Uterus (tissue), 4 donors: ENCODE data around the gene GHRH. TPM values are rescaled to one million over a fixed set of nuclear protein-coding genes. Genes with fewer than 3 reads are reported as not detected.

Experiments
- DNase-seq, 2 donors: peaks; one replicate each; pipeline ENCODE4 v3.0.0-alpha.2; 2019 to 2020
- H3K27ac ChIP-seq, 2 donors: fragments of 200-600 bp; sonication (generic); 1 replicate in 1 of 2; 2 replicates in 1 of 2; pipeline ENCODE4 v1.5.1; 2016 to 2018
- H3K27me3 ChIP-seq, 2 donors: fragments of 200-600 bp; sonication (generic); one replicate each; pipeline ENCODE4 v1.5.1; 2018 to 2019; ENCODE audit warnings: control low read depth in 1 of 2
- H3K36me3 ChIP-seq, 2 donors: fragments of 200-600 bp; sonication (generic); one replicate each; pipeline ENCODE4 v1.5.1; 2019; ENCODE audit warnings: control low read depth in 1 of 2
- H3K4me1 ChIP-seq, 2 donors: fragments of 200-600 bp; sonication (generic); one replicate each; pipeline ENCODE4 v1.5.1; 2018 to 2019; ENCODE audit warnings: control low read depth in 1 of 2
- H3K4me3 ChIP-seq, 2 donors: fragments of 200-600 bp; sonication (generic); 1 replicate in 1 of 2; 2 replicates in 1 of 2; pipeline ENCODE4 v1.5.1; 2018 to 2019; ENCODE audit warnings: mild to moderate bottlenecking in 1 of 2
- H3K9me3 ChIP-seq, 2 donors: fragments of 200-600 bp; sonication (generic); one replicate each; pipeline ENCODE4 v1.5.1; 2019; ENCODE audit warnings: control low read depth in 1 of 2
- POLR2A ChIP-seq, 2 donors: fragments of 450-650 bp; IDR thresholded peaks; one replicate each; pipeline ENCODE4 v1.6.1; 2016; ENCODE audit warnings: antibody characterized with exemption in 2 of 2, mild to moderate bottlenecking in 1 of 2, moderate library complexity in 1 of 2
- intact Hi-C: fragments of 100-400 bp; cut with DNase I; formaldehyde crosslinking; loops from one replicate; pipeline ENCODE4 v1.15.1; 2023; ENCODE audit warnings: low total_unique reads
- total RNA-seq, 4 donors: library from RNA; depleted of rRNA in 3 of 4; stranded (reverse); fragments of >200 nt in 3 of 4; gene quantifications; one replicate each; pipeline versions ENCODE4 v1.1.0 to v1.2.4, GENCODE V29; 2014 to 2023
- TF ChIP-seq, protein P1 (sequence below), 4 experiments: fragments of 200-600 bp in 2 of 4; fragments of 450-650 bp in 2 of 4; sonication (generic) in 2 of 4; IDR thresholded peaks; one replicate each; pipeline ENCODE4 v1.5.1; 2016 to 2019; ENCODE audit warnings: antibody characterized with exemption in 4 of 4, mild to moderate bottlenecking in 2 of 4, moderate library complexity in 1 of 4
- donor health status: DM: yes; HTN: yes; CAD: no.

GHRH gene
- total RNA-seq, 4 donors from 2014 or later, result not detected

DNA sequence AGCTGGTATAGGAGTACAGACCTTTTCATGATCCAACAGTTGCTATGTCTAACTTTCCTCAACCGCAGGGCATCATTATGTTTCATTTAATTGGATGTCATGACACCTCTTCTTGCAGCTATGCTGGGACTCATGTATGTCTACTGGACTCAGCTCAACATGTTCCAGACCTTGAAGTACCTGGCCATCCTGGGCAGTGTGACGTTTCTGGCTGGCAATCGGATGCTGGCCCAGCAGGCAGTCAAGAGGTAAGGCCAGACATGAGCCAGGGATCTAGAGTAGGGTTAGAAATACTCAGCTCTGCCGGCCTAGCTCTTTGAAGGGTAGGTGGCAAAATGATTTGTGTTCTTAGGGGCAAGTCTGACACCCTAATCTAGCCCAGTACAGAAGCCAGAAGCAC, 25.2 kb downstream of the GHRH start:
- H3K36me3 ChIP-seq, result no peaks in the 10 kb centered on the region
- no peak for DNase-seq
- H3K27me3 ChIP-seq, result no peaks in the 10 kb centered on the region
- H3K4me1 ChIP-seq, result no peaks in the 10 kb centered on the region
- H3K9me3 ChIP-seq, result no peaks in the 10 kb centered on the region
- intact Hi-C loops, result no loop called here
- H3K4me3 ChIP-seq, result no peak overlapping the region
- no peak overlapping the region for H3K27ac ChIP-seq
- TF ChIP-seq, protein P1, sequence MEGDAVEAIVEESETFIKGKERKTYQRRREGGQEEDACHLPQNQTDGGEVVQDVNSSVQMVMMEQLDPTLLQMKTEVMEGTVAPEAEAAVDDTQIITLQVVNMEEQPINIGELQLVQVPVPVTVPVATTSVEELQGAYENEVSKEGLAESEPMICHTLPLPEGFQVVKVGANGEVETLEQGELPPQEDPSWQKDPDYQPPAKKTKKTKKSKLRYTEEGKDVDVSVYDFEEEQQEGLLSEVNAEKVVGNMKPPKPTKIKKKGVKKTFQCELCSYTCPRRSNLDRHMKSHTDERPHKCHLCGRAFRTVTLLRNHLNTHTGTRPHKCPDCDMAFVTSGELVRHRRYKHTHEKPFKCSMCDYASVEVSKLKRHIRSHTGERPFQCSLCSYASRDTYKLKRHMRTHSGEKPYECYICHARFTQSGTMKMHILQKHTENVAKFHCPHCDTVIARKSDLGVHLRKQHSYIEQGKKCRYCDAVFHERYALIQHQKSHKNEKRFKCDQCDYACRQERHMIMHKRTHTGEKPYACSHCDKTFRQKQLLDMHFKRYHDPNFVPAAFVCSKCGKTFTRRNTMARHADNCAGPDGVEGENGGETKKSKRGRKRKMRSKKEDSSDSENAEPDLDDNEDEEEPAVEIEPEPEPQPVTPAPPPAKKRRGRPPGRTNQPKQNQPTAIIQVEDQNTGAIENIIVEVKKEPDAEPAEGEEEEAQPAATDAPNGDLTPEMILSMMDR (IDR thresholded peaks at IDR 0.05), result no peak
- TF ChIP-seq POLR2A (IDR thresholded peaks at IDR 0.05), result no peak

DNA sequence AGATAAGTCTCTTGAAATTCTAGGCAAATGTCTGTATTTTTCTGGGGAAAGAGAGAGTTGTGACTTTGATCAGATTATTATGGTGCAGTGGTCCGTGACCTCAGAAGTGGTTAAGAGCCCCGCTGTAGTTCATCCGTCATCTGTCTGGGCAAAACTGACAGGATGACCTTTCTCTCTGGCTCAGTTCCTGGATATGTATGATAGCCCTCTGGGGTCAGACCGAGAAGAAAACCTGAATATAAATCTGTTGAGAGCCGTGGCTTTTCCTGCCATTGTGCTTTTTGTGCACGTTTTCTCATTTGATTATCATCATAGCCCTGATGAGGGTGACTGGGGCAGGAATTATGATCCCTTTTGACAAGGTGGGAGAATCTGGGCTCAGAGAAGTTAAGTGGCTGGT, 26.5 kb downstream of the GHRH start:
- TF ChIP-seq, protein P1 (IDR thresholded peaks at IDR 0.05), result no peak
- no peak for TF ChIP-seq POLR2A (IDR thresholded peaks at IDR 0.05)
- intact Hi-C loops, result no loop called here
- H3K27me3 ChIP-seq, result no peaks in the 10 kb centered on the region
- H3K4me3 ChIP-seq, result no peak overlapping the region
- no peak for DNase-seq
- H3K36me3 ChIP-seq, result no peaks in the 10 kb centered on the region
- H3K9me3 ChIP-seq, result no peaks in the 10 kb centered on the region
- H3K27ac ChIP-seq, result no peak overlapping the region
- no peaks in the 10 kb centered on the region for H3K4me1 ChIP-seq

DNA sequence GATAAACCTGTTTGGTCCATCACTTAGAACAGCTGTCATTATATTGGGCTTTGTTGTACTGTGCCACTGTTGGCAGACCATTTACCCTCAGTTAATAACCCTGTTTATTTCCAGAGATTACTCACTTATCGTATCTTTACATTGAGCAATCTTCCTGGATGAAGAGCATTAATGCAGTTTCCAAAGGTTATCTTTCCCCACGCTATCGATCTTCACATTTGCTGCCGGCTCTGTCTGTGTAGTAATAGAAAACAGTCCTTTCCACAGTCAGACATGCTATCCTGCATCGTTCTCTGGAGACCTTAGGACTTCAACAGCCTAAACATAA, 27.4 kb downstream of the GHRH start:
- no peaks in the 10 kb centered on the region for H3K4me1 ChIP-seq
- H3K36me3 ChIP-seq, result no peaks in the 10 kb centered on the region
- no peak for DNase-seq
- no peaks in the 10 kb centered on the region for H3K27me3 ChIP-seq
- no peak overlapping the region for H3K4me3 ChIP-seq
- H3K27ac ChIP-seq, result no peak overlapping the region
- intact Hi-C loops, result no loop called here
- no peaks in the 10 kb centered on the region for H3K9me3 ChIP-seq
- TF ChIP-seq, protein P1 (IDR thresholded peaks at IDR 0.05), result no peak
- no peak for TF ChIP-seq POLR2A (IDR thresholded peaks at IDR 0.05)

DNA sequence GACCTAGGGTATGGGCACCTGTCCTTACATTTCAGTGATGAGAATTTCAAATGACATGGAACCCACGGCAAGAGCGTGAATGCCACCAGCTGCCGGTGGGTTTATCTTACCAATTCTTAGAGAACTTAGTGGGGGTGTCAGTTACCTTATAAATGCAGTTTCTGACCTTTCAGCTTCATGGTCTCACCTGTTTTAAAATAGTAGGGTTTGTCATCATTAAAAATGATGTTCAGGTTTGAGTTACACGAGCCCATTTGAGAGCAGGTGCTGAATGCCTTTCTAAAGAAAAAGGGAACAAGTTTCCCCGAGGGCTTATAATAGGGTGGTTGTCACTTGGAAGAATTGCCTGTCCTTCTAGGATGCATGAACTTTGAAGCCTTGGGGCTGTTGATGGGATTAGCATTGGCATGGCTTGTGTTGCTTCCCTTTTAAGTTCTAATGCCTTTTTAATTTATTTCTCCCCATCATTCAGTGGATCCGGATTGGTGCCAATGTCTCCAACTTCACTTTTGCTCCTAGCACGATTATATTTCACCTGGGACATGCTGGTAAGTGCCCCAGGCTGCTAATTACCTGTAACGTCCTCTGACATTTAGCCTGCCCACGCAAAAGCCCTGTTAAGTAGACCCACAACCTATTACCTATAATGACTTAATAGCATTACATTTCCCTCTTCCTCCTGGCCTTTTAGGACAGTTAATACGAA, 27.9 kb downstream of the GHRH start:
- no peak for TF ChIP-seq POLR2A (IDR thresholded peaks at IDR 0.05)
- intact Hi-C loops, result no loop called here
- no peaks in the 10 kb centered on the region for H3K4me1 ChIP-seq
- no peak overlapping the region for H3K4me3 ChIP-seq
- no peaks in the 10 kb centered on the region for H3K36me3 ChIP-seq
- H3K27me3 ChIP-seq, result no peaks in the 10 kb centered on the region
- H3K27ac ChIP-seq, result no peak overlapping the region
- no peak for DNase-seq
- H3K9me3 ChIP-seq, result no peaks in the 10 kb centered on the region

- TF ChIP-seq POLR2A (IDR thresholded peaks at IDR 0.05), result no peak
- TF ChIP-seq, protein P1 (IDR thresholded peaks at IDR 0.05), result no peak
- intact Hi-C loops, result no loop called here
- peaks cover 0 to 3% of the 10 kb centered on the region in 2 donors for H3K4me1 ChIP-seq
- no peaks in the 10 kb centered on the region for H3K9me3 ChIP-seq
- no peak for DNase-seq
- H3K27ac ChIP-seq, result no peak overlapping the region
- no peaks in the 10 kb centered on the region for H3K36me3 ChIP-seq
- no peak overlapping the region for H3K4me3 ChIP-seq
- H3K27me3 ChIP-seq, result no peaks in the 10 kb centered on the region
Observed at GRCh38 chr20:37231947-37232630, 29.5 kb downstream of the GHRH start.
